ENCODE results near the gene ROBO2. TPM values are rescaled to one million over a fixed set of nuclear protein-coding genes. Genes with fewer than 3 reads are reported as not detected.
A peak's percentile ranks its signal among the peaks of the same experiment; 100 is the strongest.

ROBO2 gene
- total and polyA plus RNA-seq, 2 experiments from 2014 or later: 1.5 to 7.8 TPM

GRCh38 chr3:77146004-77146403, 106.1 kb downstream of the ROBO2 start (continued):
- TF ChIP-seq EZH2phosphoT487 (IDR thresholded peaks at IDR 0.05; ENCODE audit: unreplicated experiment) (no peak), EZH2 (IDR thresholded peaks at IDR 0.05; ENCODE audit: low read depth, unreplicated experiment) (no peak), ZNF462 (CRISPR knock-in tag; IDR thresholded peaks at IDR 0.05) (no peak)

GRCh38 chr3:77147836-77148578, 108.1 kb downstream of the ROBO2 start:
- Histone ChIP-seq H3K27me3 (ENCODE audit: insufficient read depth) (no peaks in the 10 kb centered on the region), H3K27ac (ENCODE audit: low read depth) (no peak overlapping the region), H3K4me2 (peak overlapping the region; percentile 36), H3K4me1 (ENCODE audit: insufficient read depth) (peaks cover 29% of the 10 kb centered on the region), H3K36me3 (ENCODE audit: insufficient read depth) (no peaks in the 10 kb centered on the region), H3K9me2 (ENCODE audit: insufficient read depth) (no peaks in the 10 kb centered on the region), H3F3A (replicated peaks; ENCODE audit: low read depth) (no peaks in the 10 kb centered on the region), H2AFZ (no peak overlapping the region), H4K20me1 (replicated peaks; ENCODE audit: insufficient read depth) (no peaks in the 10 kb centered on the region), H3K4me3 (0 out of 2 replicates have a peak overlapping the region, but pooled peaks have one; percentile 12), H3K79me2 (replicated peaks; ENCODE audit: insufficient read depth) (no peaks in the 10 kb centered on the region)
- DNase-seq (ENCODE audit: low spot score) (peak; percentile 31), ATAC-seq (peak; percentile 75)
- Mint-ChIP-seq H3K36me3 (ENCODE audit: low read depth) (no peaks in the 10 kb centered on the region), H3K9me3 (no peaks in the 10 kb centered on the region), H3K27ac (peak overlapping the region; percentile 81), H3K4me1 (peaks cover 53% of the 10 kb centered on the region), H3K4me3 (peak overlapping the region; percentile 56), H3K27me3 (ENCODE audit: insufficient read depth, low read depth, poor library complexity) (peaks cover 2% of the 10 kb centered on the region)
- TF ChIP-seq ZNF114 (CRISPR knock-in tag; IDR thresholded peaks at IDR 0.05) (no peak), JUNB (IDR thresholded peaks at IDR 0.05; ENCODE audit: unreplicated experiment) (no peak), ZNF331 (CRISPR knock-in tag; IDR thresholded peaks at IDR 0.05; ENCODE audit: low read depth) (no peak), EZH2phosphoT487 (IDR thresholded peaks at IDR 0.05; ENCODE audit: unreplicated experiment) (no peak), REST (IDR thresholded peaks at IDR 0.05; ENCODE audit: unreplicated experiment) (no peak)
